A549 (cell line): ENCODE measurements around the gene SEMA3C.

Source experiments
- EP300 ChIP-seq, 2 experiments: fragments of >200 bp; sonication (Bioruptor Twin); formaldehyde crosslinking; IDR thresholded peaks; 2 replicates in 1 of 2; 3 replicates in 1 of 2; pipeline ENCODE4 v1.6.1; 2016 to 2017
- MAFK ChIP-seq: fragments of 450-650 bp; IDR thresholded peaks from 2 replicates; pipeline ENCODE4 v1.6.1; 2014; ENCODE audit not compliant: partially characterized antibody
- MAZ ChIP-seq: fragments of 150-350 bp; IDR thresholded peaks from 2 replicates; pipeline ENCODE4 v1.6.1; 2014; ENCODE audit warnings: antibody characterized with exemption, low read depth, low read length, borderline replicate concordance
- NR3C1 ChIP-seq: fragments of >200 bp; sonication (Bioruptor Twin); formaldehyde crosslinking; IDR thresholded peaks from 3 replicates; pipeline ENCODE4 v1.6.1; 2017
- POLR2A ChIP-seq: IDR thresholded peaks from 2 replicates; pipeline ENCODE4 v1.6.1; 2012; ENCODE audit warnings: mild to moderate bottlenecking, low read length
- RCOR1 ChIP-seq: fragments of 150-350 bp; IDR thresholded peaks from 2 replicates; pipeline ENCODE4 v1.6.1; 2014; ENCODE audit warnings: antibody characterized with exemption, low read length, low read depth
- SMC3 ChIP-seq: fragments of >200 bp; sonication (Bioruptor Twin); formaldehyde crosslinking; IDR thresholded peaks from 3 replicates; pipeline ENCODE4 v1.6.1; 2018; ENCODE audit warnings: inconsistent platforms
- USF2 ChIP-seq: fragments of 450-650 bp; IDR thresholded peaks from 2 replicates; pipeline ENCODE4 v1.6.1; 2014; ENCODE audit warnings: antibody characterized with exemption
- TF ChIP-seq, protein P1 (sequence below): fragments of >200 bp; sonication (Bioruptor Twin); formaldehyde crosslinking; IDR thresholded peaks from 3 replicates; pipeline ENCODE4 v1.5.1; 2016
- TF ChIP-seq, protein P2 (sequence below): fragments of 200-600 bp; sonication (generic); IDR thresholded peaks from 2 replicates; pipeline ENCODE4 v1.6.1; 2016; ENCODE audit warnings: antibody characterized with exemption, mild to moderate bottlenecking, moderate library complexity

- TF ChIP-seq USF2: no peak
- TF ChIP-seq, protein P1, sequence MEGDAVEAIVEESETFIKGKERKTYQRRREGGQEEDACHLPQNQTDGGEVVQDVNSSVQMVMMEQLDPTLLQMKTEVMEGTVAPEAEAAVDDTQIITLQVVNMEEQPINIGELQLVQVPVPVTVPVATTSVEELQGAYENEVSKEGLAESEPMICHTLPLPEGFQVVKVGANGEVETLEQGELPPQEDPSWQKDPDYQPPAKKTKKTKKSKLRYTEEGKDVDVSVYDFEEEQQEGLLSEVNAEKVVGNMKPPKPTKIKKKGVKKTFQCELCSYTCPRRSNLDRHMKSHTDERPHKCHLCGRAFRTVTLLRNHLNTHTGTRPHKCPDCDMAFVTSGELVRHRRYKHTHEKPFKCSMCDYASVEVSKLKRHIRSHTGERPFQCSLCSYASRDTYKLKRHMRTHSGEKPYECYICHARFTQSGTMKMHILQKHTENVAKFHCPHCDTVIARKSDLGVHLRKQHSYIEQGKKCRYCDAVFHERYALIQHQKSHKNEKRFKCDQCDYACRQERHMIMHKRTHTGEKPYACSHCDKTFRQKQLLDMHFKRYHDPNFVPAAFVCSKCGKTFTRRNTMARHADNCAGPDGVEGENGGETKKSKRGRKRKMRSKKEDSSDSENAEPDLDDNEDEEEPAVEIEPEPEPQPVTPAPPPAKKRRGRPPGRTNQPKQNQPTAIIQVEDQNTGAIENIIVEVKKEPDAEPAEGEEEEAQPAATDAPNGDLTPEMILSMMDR: no peak
- TF ChIP-seq NR3C1: no peak
- TF ChIP-seq MAZ: no peak
- TF ChIP-seq POLR2A: no peak
- TF ChIP-seq SMC3: no peak
- no peak for TF ChIP-seq EP300 (IDR thresholded peaks at IDR 0.05)
- TF ChIP-seq RCOR1: no peak
- TF ChIP-seq, protein P2, sequence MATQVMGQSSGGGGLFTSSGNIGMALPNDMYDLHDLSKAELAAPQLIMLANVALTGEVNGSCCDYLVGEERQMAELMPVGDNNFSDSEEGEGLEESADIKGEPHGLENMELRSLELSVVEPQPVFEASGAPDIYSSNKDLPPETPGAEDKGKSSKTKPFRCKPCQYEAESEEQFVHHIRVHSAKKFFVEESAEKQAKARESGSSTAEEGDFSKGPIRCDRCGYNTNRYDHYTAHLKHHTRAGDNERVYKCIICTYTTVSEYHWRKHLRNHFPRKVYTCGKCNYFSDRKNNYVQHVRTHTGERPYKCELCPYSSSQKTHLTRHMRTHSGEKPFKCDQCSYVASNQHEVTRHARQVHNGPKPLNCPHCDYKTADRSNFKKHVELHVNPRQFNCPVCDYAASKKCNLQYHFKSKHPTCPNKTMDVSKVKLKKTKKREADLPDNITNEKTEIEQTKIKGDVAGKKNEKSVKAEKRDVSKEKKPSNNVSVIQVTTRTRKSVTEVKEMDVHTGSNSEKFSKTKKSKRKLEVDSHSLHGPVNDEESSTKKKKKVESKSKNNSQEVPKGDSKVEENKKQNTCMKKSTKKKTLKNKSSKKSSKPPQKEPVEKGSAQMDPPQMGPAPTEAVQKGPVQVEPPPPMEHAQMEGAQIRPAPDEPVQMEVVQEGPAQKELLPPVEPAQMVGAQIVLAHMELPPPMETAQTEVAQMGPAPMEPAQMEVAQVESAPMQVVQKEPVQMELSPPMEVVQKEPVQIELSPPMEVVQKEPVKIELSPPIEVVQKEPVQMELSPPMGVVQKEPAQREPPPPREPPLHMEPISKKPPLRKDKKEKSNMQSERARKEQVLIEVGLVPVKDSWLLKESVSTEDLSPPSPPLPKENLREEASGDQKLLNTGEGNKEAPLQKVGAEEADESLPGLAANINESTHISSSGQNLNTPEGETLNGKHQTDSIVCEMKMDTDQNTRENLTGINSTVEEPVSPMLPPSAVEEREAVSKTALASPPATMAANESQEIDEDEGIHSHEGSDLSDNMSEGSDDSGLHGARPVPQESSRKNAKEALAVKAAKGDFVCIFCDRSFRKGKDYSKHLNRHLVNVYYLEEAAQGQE: no peak
- TF ChIP-seq MAFK: no peak
Measured at GRCh38 chr7:80842022-80842790, 76.6 kb downstream of the SEMA3C start.
